ENCODE results near the gene LYL1. TPM values are rescaled to one million over a fixed set of nuclear protein-coding genes. Genes with fewer than 3 reads are reported as not detected.
A peak's percentile ranks its signal among the peaks of the same experiment; 100 is the strongest.

Gene LYL1
- total RNA-seq, 1 donor from 2014 or later, result 3.3 TPM

GRCh38 chr19:13103581-13104359, 1.1 kb upstream of the LYL1 start:
- peaks cover 2% of the 10 kb centered on the region for H3K36me3 ChIP-seq (ENCODE audit: control insufficient read depth, insufficient read depth, low read length)
- TF ChIP-seq, protein P1, sequence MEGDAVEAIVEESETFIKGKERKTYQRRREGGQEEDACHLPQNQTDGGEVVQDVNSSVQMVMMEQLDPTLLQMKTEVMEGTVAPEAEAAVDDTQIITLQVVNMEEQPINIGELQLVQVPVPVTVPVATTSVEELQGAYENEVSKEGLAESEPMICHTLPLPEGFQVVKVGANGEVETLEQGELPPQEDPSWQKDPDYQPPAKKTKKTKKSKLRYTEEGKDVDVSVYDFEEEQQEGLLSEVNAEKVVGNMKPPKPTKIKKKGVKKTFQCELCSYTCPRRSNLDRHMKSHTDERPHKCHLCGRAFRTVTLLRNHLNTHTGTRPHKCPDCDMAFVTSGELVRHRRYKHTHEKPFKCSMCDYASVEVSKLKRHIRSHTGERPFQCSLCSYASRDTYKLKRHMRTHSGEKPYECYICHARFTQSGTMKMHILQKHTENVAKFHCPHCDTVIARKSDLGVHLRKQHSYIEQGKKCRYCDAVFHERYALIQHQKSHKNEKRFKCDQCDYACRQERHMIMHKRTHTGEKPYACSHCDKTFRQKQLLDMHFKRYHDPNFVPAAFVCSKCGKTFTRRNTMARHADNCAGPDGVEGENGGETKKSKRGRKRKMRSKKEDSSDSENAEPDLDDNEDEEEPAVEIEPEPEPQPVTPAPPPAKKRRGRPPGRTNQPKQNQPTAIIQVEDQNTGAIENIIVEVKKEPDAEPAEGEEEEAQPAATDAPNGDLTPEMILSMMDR (IDR thresholded peaks at IDR 0.05; ENCODE audit: insufficient read depth, low read length, poor library complexity, severe bottlenecking), result no peak
- H3K27me3 ChIP-seq (ENCODE audit: control insufficient read depth, insufficient read depth, low read length), result peaks cover 13% of the 10 kb centered on the region
- no peak for DNase-seq (ENCODE audit: low read depth)
- no peak overlapping the region for H3K4me3 ChIP-seq (ENCODE audit: low read depth, low read length)

DNA sequence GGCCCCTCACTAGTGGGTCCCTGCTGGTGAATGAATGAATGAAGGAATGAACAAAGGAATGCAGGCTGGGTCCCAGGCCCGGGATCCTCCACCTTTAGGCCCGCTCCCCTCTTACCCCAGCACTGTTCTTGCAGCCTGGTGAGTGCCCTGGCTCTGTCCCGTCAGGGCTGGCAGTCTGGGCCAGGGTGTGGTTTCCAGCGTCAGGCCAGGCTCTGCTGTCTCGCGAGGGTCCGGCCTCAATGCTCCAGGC, 317 bp downstream of the LYL1 start:
- Histone ChIP-seq H3K36me3 (ENCODE audit: control insufficient read depth, insufficient read depth, low read length) (peaks cover under 1% of the 10 kb centered on the region), H3K27me3 (ENCODE audit: control insufficient read depth, insufficient read depth, low read length) (peaks cover 26% of the 10 kb centered on the region), H3K4me3 (ENCODE audit: low read depth, low read length) (no peak overlapping the region)
- DNase-seq (ENCODE audit: low read depth), result no peak
- TF ChIP-seq, protein P1 (IDR thresholded peaks at IDR 0.05; ENCODE audit: insufficient read depth, low read length, poor library complexity, severe bottlenecking), result no peak

DNA sequence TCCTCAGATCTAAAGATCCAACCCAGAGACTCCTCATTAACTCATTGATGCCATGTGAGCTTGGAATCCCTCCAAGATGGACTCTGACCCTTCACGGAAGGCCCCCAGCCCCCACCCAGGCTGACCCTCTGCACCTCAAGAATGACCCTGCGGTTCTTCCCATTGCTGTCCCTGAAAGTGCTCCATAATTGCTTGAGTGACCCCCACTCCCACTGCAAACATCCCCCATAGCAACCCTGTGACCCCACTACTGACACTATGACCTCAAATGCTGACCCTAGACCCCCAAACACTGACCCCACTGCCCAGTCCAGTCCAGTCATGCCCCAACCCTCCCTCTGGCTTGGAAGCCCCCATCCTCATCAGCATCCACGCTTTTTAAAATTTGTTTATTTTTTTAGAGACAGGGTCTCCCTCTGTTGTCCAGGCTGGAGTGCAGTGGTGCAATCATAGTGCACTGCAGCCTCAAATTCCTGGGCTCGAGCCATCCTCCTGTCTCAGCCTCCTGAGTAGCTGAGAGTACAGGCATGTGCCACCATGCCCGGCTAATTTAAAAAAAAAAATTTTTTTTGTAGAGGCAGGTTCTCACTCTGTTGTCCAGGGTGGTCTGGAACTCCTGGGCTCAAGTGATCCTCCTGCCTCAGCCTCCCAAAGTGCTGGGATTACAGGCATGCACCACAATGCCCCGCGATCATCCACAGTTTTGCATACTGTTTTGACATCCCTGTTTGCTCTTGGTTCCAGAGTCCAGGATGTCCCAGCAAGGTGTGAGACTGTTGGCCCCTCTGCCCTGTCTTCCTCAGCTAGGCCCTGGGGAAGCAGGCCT, 855 bp downstream of the LYL1 start:
- Histone ChIP-seq H3K27me3 (ENCODE audit: control insufficient read depth, insufficient read depth, low read length) (peaks cover 28% of the 10 kb centered on the region), H3K4me3 (ENCODE audit: low read depth, low read length) (no peak overlapping the region), H3K36me3 (ENCODE audit: control insufficient read depth, insufficient read depth, low read length) (no peaks in the 10 kb centered on the region)
- TF ChIP-seq, protein P1 (IDR thresholded peaks at IDR 0.05; ENCODE audit: insufficient read depth, low read length, poor library complexity, severe bottlenecking), result no peak
- no peak for DNase-seq (ENCODE audit: low read depth)

- TF ChIP-seq, protein P1 (IDR thresholded peaks at IDR 0.05; ENCODE audit: insufficient read depth, low read length, poor library complexity, severe bottlenecking), result peak; percentile 35
- Histone ChIP-seq H3K4me3 (ENCODE audit: low read depth, low read length) (no peak overlapping the region), H3K36me3 (ENCODE audit: control insufficient read depth, insufficient read depth, low read length) (no peaks in the 10 kb centered on the region), H3K27me3 (ENCODE audit: control insufficient read depth, insufficient read depth, low read length) (peaks cover 34% of the 10 kb centered on the region)
- no peak for DNase-seq (ENCODE audit: low read depth)
Measured at GRCh38 chr19:13100841-13101589, 1.6 kb downstream of the LYL1 start.

- TF ChIP-seq, protein P1 (IDR thresholded peaks at IDR 0.05; ENCODE audit: insufficient read depth, low read length, poor library complexity, severe bottlenecking), result no peak
- no peak for DNase-seq (ENCODE audit: low read depth)
- peaks cover 42% of the 10 kb centered on the region for H3K27me3 ChIP-seq (ENCODE audit: control insufficient read depth, insufficient read depth, low read length)
- no peaks in the 10 kb centered on the region for H3K36me3 ChIP-seq (ENCODE audit: control insufficient read depth, insufficient read depth, low read length)
- no peak overlapping the region for H3K4me3 ChIP-seq (ENCODE audit: low read depth, low read length)
Measured at GRCh38 chr19:13100031-13100588, 2.5 kb downstream of the LYL1 start.

All from kidney epithelial cell (primary cell).